Hepatocyte (in vitro differentiated cells): Measurements from ENCODE around the gene ATG16L1. TPM values are rescaled to one million over a fixed set of nuclear protein-coding genes. Genes with fewer than 3 reads are reported as not detected.

Experiments
- DNase-seq: peaks from one replicate; pipeline ENCODE4 v3.0.0-alpha.2; 2016; ENCODE audit warnings: low spot score
- H2AFZ ChIP-seq: fragments of 200-600 bp; sonication (generic); 2 replicates; pipeline ENCODE4 v1.6.0; 2016; ENCODE audit warnings: antibody characterized with exemption, mild to moderate bottlenecking
- H3K27ac ChIP-seq: fragments of 200-600 bp; sonication (generic); 2 replicates; pipeline ENCODE4 v1.5.1; 2016; ENCODE audit warnings: mild to moderate bottlenecking
- H3K27me3 ChIP-seq: fragments of 200-600 bp; sonication (generic); 2 replicates; pipeline ENCODE4 v1.6.1; 2016
- H3K36me3 ChIP-seq: fragments of 200-600 bp; sonication (generic); replicated peaks from 2 replicates; pipeline ENCODE4 v1.5.1; 2016; ENCODE audit warnings: low read depth; ENCODE audit not compliant: insufficient read depth
- H3K4me1 ChIP-seq: fragments of 200-600 bp; sonication (generic); 2 replicates; pipeline ENCODE4 v1.5.1; 2016; ENCODE audit warnings: mild to moderate bottlenecking, moderate library complexity; ENCODE audit not compliant: insufficient read depth
- H3K4me2 ChIP-seq: fragments of 200-600 bp; sonication (generic); 2 replicates; pipeline ENCODE4 v1.6.0; 2016
- H3K4me3 ChIP-seq: fragments of 200-600 bp; sonication (generic); 2 replicates; pipeline ENCODE4 v1.5.1; 2016; ENCODE audit warnings: mild to moderate bottlenecking
- H3K79me2 ChIP-seq: fragments of 200-600 bp; sonication (generic); 2 replicates; pipeline ENCODE4 v1.6.0; 2017; ENCODE audit warnings: mild to moderate bottlenecking
- H3K9me2 ChIP-seq: fragments of 200-600 bp; sonication (generic); replicated peaks from 2 replicates; pipeline ENCODE4 v1.6.0; 2017; ENCODE audit warnings: mild to moderate bottlenecking; ENCODE audit not compliant: insufficient read depth
- H3K9me3 ChIP-seq: fragments of 200-600 bp; sonication (generic); 2 replicates; pipeline ENCODE4 v1.5.1; 2016; ENCODE audit warnings: low read depth, mild to moderate bottlenecking
- H4K20me1 ChIP-seq: fragments of 200-600 bp; sonication (generic); 2 replicates; pipeline ENCODE4 v1.6.0; 2016; ENCODE audit warnings: mild to moderate bottlenecking; ENCODE audit not compliant: insufficient read depth, poor library complexity, severe bottlenecking
- EZH2 ChIP-seq: fragments of 200-600 bp; sonication (generic); IDR thresholded peaks from 2 replicates; pipeline ENCODE4 v1.6.1; 2016; ENCODE audit warnings: antibody characterized with exemption, mild to moderate bottlenecking, borderline replicate concordance
- EZH2phosphoT487 ChIP-seq: fragments of 200-600 bp; sonication (generic); IDR thresholded peaks from one replicate; pipeline ENCODE4 v1.6.1; 2018; ENCODE audit warnings: antibody characterized with exemption, mild to moderate bottlenecking, low read depth, moderate library complexity; ENCODE audit not compliant: unreplicated experiment, severe bottlenecking
- WGBS: methylation state at CpG from one replicate; pipeline ENCODE4 v1.1.6; 2016; ENCODE audit warnings: low lambda C conversion rate; ENCODE audit errors: missing lambda C conversion rate; 5-methylcytosine and 5-hydroxymethylcytosine counted together
- polyA plus RNA-seq: library from polyadenylated mRNA; unstranded; fragments of >200 nt; fragmentation: Nextera tagmentation; extraction: Ambion mirVana; gene quantifications from 2 replicates; pipeline ENCODE4 v1.2.1, GENCODE V29; 2016
- total RNA-seq: library from RNA; depleted of rRNA; stranded (reverse); fragments of >200 nt; gene quantifications from 2 replicates; pipeline ENCODE4 v1.2.3, GENCODE V29; 2014
- TF ChIP-seq, protein P1 (sequence below): fragments of 200-600 bp; sonication (generic); IDR thresholded peaks from 2 replicates; pipeline ENCODE4 v1.5.1; 2016; ENCODE audit warnings: antibody characterized with exemption, mild to moderate bottlenecking; ENCODE audit not compliant: poor library complexity

The ATG16L1 gene
- total and polyA plus RNA-seq, 2 experiments from 2014 or later, result 15.7 to 28.2 TPM

DNA sequence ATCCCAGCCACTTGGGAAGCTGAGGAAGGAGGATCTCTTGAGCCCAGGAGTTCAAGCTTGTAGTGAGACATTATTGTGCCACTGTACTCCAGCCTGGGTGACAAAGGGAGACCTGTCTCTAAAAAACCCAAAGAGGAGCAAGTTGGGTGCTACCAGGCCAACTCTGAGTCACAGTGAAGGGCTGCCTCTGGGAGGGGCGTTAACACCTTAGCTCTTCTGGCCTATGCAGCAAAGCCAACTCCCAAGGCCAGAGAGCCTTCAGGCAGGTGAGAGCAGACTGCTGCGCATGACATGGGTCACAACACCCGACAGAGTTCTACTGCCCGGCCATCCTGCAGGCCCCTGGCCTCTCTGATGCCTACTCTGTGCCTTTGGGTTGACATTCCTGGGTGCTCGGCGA lies 32.6 kb upstream of the ATG16L1 start:
- Histone ChIP-seq H3K27me3 (no peaks in the 10 kb centered on the region), H3K4me2 (no peak overlapping the region), H3K9me2 (no peaks in the 10 kb centered on the region), H3K4me1 (no peaks in the 10 kb centered on the region), H3K27ac (no peak overlapping the region), H3K79me2 (no peaks in the 10 kb centered on the region), H3K9me3 (no peaks in the 10 kb centered on the region), H3K36me3 (no peaks in the 10 kb centered on the region), H4K20me1 (no peaks in the 10 kb centered on the region), H2AFZ (no peak overlapping the region), H3K4me3 (no peak overlapping the region)
- WGBS, result 91% methylated on average over 6 of the region's 6 CpGs
- TF ChIP-seq, protein P1, sequence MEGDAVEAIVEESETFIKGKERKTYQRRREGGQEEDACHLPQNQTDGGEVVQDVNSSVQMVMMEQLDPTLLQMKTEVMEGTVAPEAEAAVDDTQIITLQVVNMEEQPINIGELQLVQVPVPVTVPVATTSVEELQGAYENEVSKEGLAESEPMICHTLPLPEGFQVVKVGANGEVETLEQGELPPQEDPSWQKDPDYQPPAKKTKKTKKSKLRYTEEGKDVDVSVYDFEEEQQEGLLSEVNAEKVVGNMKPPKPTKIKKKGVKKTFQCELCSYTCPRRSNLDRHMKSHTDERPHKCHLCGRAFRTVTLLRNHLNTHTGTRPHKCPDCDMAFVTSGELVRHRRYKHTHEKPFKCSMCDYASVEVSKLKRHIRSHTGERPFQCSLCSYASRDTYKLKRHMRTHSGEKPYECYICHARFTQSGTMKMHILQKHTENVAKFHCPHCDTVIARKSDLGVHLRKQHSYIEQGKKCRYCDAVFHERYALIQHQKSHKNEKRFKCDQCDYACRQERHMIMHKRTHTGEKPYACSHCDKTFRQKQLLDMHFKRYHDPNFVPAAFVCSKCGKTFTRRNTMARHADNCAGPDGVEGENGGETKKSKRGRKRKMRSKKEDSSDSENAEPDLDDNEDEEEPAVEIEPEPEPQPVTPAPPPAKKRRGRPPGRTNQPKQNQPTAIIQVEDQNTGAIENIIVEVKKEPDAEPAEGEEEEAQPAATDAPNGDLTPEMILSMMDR, result no peak
- TF ChIP-seq EZH2phosphoT487 (no peak), EZH2 (no peak)
- no peak for DNase-seq

DNA sequence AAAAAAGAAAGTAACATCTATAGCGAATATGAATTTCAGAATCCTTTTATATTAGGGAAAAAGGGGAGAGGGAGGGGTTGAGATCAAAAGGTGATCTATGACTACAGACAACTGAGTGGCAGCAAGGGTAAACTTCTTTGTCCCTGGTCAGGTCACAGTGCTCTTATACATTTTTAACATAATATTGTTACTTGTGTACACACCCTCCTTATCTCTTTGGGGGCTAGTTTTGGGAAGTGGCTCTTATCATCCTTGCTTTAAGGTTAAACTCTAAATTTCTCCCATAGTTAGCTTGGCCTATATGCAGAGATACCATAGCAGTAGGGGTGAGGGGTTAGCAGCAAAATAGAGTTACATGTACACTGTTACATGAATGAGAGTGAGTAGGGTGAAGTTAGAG lies 31.6 kb upstream of the ATG16L1 start:
- Histone ChIP-seq H3K9me3 (no peaks in the 10 kb centered on the region), H3K4me2 (no peak overlapping the region), H3K4me1 (no peaks in the 10 kb centered on the region), H3K79me2 (no peaks in the 10 kb centered on the region), H3K27me3 (no peaks in the 10 kb centered on the region), H3K4me3 (no peak overlapping the region), H2AFZ (no peak overlapping the region), H3K27ac (no peak overlapping the region), H3K9me2 (no peaks in the 10 kb centered on the region), H3K36me3 (no peaks in the 10 kb centered on the region), H4K20me1 (no peaks in the 10 kb centered on the region)
- TF ChIP-seq EZH2 (no peak), EZH2phosphoT487 (no peak)
- TF ChIP-seq, protein P1, result no peak
- no peak for DNase-seq
- 86% methylated on average over 1 of the region's 1 CpG for WGBS

DNA sequence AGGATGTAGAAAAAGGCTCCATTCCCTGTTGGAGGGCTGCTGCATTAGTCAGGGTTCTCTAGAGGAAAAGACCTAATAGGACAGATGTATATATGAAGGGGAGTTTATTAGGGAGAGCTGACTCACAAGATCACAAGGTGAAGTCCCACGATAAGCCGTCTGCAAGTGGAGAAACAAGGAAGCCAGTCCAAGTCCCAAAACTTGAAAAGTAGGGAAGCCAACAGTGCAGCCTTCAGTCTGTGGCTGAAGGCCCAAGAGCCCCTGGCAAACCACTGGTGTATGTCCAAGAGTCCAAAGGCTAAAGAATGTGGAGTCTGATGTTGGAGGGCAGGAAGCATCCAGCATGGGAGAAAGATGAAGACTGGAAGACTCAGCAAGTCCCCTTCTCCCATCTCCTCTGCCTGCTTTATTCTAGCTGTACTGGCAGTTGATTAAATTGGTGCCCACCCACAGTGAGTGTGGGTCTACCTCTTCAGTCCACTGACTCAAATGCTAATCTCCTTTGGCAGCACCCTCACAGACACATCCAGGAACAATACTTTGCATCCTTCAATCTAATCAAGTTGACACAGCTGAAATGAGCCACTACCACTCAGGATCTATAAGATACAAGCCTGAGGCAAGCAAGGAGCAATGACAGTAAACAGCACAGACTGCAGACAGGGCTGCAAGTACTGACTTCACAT lies 30.0 kb upstream of the ATG16L1 start:
- H3K4me2 ChIP-seq, result no peak overlapping the region
- H3K36me3 ChIP-seq, result no peaks in the 10 kb centered on the region
- no peaks in the 10 kb centered on the region for H3K9me3 ChIP-seq
- no peaks in the 10 kb centered on the region for H3K79me2 ChIP-seq
- H3K4me3 ChIP-seq, result no peak overlapping the region
- no peak for DNase-seq
- H3K9me2 ChIP-seq, result no peaks in the 10 kb centered on the region
- 90% methylated on average over 2 of the region's 2 CpGs for WGBS
- H3K4me1 ChIP-seq, result no peaks in the 10 kb centered on the region
- TF ChIP-seq EZH2phosphoT487 (no peak), EZH2 (no peak)
- TF ChIP-seq, protein P1, result no peak
- no peak overlapping the region for H2AFZ ChIP-seq
- H4K20me1 ChIP-seq, result no peaks in the 10 kb centered on the region
- H3K27me3 ChIP-seq, result no peaks in the 10 kb centered on the region
- H3K27ac ChIP-seq, result no peak overlapping the region
